Hepatocyte (in vitro differentiated cells): ENCODE data around the gene CHD6.

Experiments used
- CTCF ChIP-seq: fragments of 200-600 bp; sonication (generic); IDR thresholded peaks from 2 replicates; pipeline ENCODE4 v1.5.1; 2016; ENCODE audit warnings: antibody characterized with exemption, mild to moderate bottlenecking; ENCODE audit not compliant: poor library complexity
- EZH2 ChIP-seq: fragments of 200-600 bp; sonication (generic); IDR thresholded peaks from 2 replicates; pipeline ENCODE4 v1.6.1; 2016; ENCODE audit warnings: antibody characterized with exemption, mild to moderate bottlenecking, borderline replicate concordance

DNA sequence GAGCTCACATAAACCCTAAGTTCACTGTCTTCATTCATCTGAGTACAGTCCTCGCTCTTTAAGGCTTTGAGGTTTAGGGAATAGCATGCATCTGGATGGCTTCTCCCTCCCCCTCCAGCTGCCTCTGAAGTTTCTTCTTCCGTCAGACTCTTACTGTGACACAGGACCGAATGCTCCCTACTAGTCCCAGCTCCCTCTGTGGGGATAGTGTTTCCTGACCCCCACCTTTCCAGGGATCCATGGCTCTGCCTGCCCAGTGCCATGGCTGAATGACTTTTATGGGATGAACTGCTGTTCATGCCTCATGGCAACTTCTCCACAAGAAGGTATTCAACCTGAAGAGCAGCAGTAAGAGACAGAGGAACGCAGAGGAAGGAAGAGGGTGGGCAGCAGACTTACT is 171.7 kb downstream of the CHD6 start:
- TF ChIP-seq EZH2 = no peak
- TF ChIP-seq CTCF = no peak
